Coronary artery (tissue), 2 donors: ENCODE data around the gene CLECL1.
"Not testable (repeated sequence)": the region's sequence is repeated elsewhere in the genome, so short reads cannot be mapped to it uniquely, and the experiment has no call there.

Experiments used
- DNase-seq: peaks from one replicate; pipeline ENCODE4 v3.0.0-alpha.2; 2017; ENCODE audit warnings: low spot score
- H3K27ac ChIP-seq, 2 donors: fragments of 200-600 bp; sonication (generic); one replicate each; pipeline ENCODE4 v1.5.1; 2016 to 2019
- H3K4me3 ChIP-seq: fragments of 200-600 bp; sonication (generic); 2 replicates; pipeline ENCODE4 v1.5.1; 2016; ENCODE audit warnings: mild to moderate bottlenecking, moderate library complexity
- TF ChIP-seq, protein P1 (sequence below): fragments of 200-600 bp; sonication (generic); IDR thresholded peaks from one replicate; pipeline ENCODE4 v1.5.1; 2019; ENCODE audit warnings: antibody characterized with exemption

CLECL1 gene

DNA sequence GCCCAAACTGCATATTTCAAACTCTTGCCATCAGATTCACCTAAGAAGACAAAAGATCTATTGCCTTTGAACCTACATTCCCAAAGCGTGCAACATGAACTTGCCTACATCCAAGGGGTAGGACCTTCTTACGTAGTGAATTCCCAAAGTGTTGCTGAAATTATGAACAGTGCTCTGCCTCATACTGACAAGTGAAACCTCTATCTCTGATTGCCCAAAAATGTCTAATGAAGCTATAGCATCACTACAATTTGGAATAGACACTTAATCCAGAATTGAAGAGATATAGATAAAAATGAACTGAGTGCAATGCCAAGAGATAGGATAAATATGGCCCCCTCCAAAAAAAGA lies 32.3 kb downstream of the CLECL1 start:
- DNase-seq = no peak
- TF ChIP-seq, protein P1, sequence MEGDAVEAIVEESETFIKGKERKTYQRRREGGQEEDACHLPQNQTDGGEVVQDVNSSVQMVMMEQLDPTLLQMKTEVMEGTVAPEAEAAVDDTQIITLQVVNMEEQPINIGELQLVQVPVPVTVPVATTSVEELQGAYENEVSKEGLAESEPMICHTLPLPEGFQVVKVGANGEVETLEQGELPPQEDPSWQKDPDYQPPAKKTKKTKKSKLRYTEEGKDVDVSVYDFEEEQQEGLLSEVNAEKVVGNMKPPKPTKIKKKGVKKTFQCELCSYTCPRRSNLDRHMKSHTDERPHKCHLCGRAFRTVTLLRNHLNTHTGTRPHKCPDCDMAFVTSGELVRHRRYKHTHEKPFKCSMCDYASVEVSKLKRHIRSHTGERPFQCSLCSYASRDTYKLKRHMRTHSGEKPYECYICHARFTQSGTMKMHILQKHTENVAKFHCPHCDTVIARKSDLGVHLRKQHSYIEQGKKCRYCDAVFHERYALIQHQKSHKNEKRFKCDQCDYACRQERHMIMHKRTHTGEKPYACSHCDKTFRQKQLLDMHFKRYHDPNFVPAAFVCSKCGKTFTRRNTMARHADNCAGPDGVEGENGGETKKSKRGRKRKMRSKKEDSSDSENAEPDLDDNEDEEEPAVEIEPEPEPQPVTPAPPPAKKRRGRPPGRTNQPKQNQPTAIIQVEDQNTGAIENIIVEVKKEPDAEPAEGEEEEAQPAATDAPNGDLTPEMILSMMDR = no peak
- no peak overlapping the region for H3K27ac ChIP-seq

DNA sequence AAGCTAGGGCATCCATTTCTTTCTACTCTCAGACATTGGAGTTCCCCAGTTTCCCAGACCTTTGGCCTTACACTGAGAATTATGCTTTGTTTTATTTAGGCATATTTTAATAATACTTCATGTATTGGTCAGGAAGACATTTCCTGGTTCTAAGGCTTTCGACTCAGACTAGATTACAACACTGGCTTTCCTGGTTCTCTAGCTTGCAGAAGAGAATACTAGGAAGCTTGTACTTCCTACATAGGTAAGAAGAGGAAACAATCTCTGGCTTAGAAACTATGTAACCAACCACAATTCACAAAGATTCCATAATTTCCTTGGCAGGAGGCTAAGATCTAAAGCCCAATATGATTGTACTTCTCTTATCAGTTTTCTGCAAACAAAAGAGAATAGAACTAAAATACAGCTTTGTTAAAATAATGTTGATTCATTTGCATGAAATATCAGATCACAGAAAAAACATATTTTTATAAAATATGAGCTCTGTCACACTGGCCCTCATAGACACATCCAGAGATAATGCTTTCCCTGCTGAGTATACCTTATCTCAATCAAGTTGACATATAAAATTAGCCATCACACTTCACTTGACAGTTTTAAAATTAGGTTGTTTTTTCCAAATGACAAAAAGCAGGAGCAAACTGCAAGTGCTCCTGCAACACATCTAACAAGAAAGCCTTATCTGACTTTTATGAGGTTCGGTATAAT lies 32.8 kb downstream of the CLECL1 start:
- TF ChIP-seq, protein P1 = no peak
- Histone ChIP-seq H3K4me3 (no peak overlapping the region), H3K27ac (peak overlapping the region in 1 of 2 donors; percentile 39)
- DNase-seq = no peak

More for the DNA sequence above, 32.3 kb downstream of the CLECL1 start:
- H3K4me3 ChIP-seq = no peak overlapping the region

DNA sequence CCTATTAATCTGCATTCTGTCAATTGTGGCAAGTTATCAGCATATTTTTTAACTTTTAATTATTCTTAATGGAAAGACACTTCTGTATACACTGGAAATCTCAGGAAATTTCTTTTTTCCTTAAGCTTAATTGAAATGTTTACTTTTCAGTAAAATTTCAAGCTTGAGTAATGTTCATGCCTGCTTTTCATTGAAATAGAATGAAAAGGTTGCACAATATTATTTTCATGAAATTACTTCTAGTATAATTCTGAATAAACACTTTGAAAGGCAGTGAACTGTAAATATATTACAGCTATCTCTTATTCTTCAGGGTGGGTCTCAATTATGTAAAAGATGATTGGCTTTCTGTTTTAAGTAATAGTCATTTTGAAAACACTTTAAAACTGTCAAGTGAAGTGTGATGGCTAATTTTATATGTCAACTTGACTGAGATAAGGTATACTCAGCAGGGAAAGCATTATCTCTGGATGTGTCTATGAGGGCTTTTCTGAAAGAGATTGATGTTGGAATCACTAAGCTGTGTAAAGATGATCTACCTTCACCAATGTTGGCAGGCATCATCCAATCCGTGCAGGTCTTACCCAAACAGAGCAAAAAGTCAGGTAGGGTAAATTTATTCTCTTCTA lies 33.5 kb downstream of the CLECL1 start:
- Histone ChIP-seq H3K4me3 (no peak overlapping the region), H3K27ac (peak overlapping the region in 1 of 2 donors; percentile 39)
- TF ChIP-seq, protein P1 = no peak
- DNase-seq = no peak

DNA sequence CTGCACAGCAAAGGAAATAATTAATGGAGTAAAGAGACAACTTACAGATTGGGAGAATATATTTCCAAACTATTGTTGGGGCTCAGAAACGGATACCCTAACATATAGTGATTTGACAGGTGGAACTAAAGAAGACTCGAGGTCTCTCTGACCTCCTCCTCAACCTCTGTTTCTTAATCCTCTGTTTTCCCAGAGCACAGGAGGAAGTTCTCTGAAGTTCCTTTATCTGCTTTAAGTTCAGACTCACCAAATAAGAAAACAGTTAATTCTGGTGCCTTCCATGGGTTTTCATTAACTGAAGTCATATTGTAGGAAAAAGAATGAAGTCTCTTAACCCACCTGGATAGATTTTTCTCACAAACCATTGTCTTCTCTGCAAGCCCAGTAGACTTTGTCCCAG lies 34.2 kb downstream of the CLECL1 start:
- no peak overlapping the region for H3K27ac ChIP-seq
- no peak for DNase-seq
- H3K4me3 ChIP-seq = no peak overlapping the region
- TF ChIP-seq, protein P1 = no peak

DNA sequence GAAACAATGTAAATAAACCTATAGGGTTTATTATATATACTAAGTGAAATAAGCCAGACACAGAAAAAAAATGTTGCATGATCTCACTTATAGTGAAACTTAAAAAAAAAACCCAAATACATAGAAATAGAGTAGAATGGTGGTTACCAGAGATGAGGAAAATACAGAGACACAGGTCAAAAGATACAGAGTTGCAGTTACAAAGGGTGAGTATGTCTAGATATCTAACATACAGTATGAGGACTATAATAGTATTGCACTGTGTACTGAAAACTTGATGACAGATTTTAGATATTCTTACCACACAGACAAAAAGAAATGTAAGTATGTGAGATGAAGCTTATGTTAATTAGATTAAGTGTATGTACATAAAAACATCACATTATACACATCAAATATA lies 35.3 kb downstream of the CLECL1 start:
- TF ChIP-seq, protein P1 = no peak
- H3K4me3 ChIP-seq = no peak overlapping the region
- DNase-seq = no peak
- H3K27ac ChIP-seq = no peak overlapping the region

DNA sequence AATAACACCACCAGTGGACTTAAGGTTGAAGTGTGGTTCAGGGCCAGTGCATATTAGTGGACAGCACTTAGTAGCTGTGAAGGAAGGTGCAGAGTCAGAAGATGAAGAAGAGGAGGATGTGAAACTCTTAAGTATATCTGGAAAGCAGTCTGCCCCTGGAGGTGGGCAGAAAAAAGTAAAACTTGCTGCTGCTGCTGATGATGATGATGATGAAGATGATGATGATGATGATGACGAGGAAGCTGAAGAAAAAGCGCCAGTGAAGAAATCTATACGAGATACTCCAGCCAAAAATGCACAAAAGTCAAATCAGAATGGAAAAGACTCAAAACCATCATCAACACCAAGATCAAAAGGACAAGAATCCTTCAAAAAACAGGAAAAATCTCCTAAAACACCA lies 37.2 kb downstream of the CLECL1 start:
- not testable (repeated sequence) for H3K4me3 ChIP-seq, DNase-seq, H3K27ac ChIP-seq

DNA sequence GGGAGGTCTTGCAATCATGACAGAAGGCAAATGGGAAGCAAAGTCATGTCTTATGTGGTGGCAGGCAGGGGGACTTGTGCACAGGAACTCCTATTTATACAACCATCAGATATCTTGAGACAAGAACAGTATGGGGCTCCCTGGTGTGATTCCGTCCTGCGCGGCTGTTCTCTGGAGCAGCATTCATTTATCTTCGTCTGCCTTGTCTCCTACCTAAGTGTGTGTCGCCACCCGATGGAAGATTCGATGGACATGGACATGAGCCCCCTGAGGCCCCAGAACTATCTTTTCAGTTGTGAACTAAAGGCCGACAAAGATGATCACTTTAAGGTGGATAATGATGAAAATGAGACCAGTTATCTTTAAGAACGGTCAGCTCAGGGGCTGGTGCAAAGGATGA lies 37.7 kb downstream of the CLECL1 start:
- H3K4me3 ChIP-seq, DNase-seq, H3K27ac ChIP-seq: not testable (repeated sequence)

DNA sequence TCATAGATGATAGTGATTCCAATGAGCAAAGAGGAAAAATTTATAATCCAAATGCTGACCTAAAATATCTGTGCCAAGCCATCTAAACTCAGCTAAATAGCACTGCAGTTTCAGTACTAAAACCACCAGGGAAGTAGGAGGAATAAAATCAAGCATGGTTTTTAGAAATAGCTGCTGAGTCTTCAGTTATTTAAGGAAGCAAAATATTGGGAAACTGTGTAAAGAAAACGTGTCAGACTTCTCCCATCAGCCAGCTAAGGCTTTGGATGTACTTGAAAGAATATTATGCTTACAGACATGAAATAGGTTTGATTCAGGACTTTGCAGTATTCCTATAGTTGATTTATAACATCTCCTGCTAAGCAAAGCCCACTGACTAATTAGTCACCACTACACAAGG lies 38.7 kb downstream of the CLECL1 start:
- TF ChIP-seq, protein P1 = no peak
- H3K4me3 ChIP-seq = no peak overlapping the region
- no peak for DNase-seq
- H3K27ac ChIP-seq = no peak overlapping the region
